ENCODE results near the gene SWT1. TPM values are rescaled to one million over a fixed set of nuclear protein-coding genes. Genes with fewer than 3 reads are reported as not detected.

Gene SWT1
- total RNA-seq, 1 donor from 2014 or later, result 3.5 TPM

DNA sequence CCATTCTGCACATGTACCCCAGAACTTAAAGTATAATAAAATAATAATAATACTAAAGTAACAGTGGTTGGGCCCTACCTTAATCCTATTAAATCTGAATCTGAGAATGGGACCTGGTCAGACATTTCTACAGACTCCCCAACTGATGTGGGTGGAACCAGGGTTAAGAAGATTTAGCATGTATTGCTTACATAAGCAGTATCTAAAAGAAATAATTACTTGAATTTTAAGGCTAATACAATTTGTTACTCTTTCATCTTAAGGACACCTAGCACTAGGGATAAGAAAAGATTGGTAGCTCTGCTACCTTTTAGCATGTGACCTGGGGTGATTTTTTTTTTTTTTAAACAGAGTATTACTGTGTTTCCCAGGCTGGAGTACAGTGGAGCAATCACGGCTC is 80.7 kb downstream of the SWT1 start:
- DNase-seq (ENCODE audit: low spot score), result no peak
- Mint-ChIP-seq H3K27me3 (ENCODE audit: low read depth) (no peaks in the 10 kb centered on the region), H3K9me3 (ENCODE audit: low read depth) (peaks cover 7% of the 10 kb centered on the region), H3K36me3 (ENCODE audit: low read depth) (peaks cover 13% of the 10 kb centered on the region), H3K27ac (ENCODE audit: unreplicated experiment) (no peak overlapping the region), H3K4me1 (ENCODE audit: low read depth) (no peaks in the 10 kb centered on the region), H3K4me3 (ENCODE audit: unreplicated experiment) (no peak overlapping the region)
- no peak for TF ChIP-seq CTCF (IDR thresholded peaks at IDR 0.05)

GRCh38 chr1:185238447-185238846 is 81.5 kb downstream of the SWT1 start:
- H3K4me1 Mint-ChIP-seq (ENCODE audit: low read depth), result no peaks in the 10 kb centered on the region
- no peak overlapping the region for H3K4me3 Mint-ChIP-seq (ENCODE audit: unreplicated experiment)
- DNase-seq (ENCODE audit: low spot score), result no peak
- H3K27ac Mint-ChIP-seq (ENCODE audit: unreplicated experiment), result peak overlapping the region; percentile 68
- peaks cover 10% of the 10 kb centered on the region for H3K36me3 Mint-ChIP-seq (ENCODE audit: low read depth)
- peaks cover 7% of the 10 kb centered on the region for H3K9me3 Mint-ChIP-seq (ENCODE audit: low read depth)
- no peaks in the 10 kb centered on the region for H3K27me3 Mint-ChIP-seq (ENCODE audit: low read depth)
- TF ChIP-seq CTCF (IDR thresholded peaks at IDR 0.05), result peak; percentile 79

DNA sequence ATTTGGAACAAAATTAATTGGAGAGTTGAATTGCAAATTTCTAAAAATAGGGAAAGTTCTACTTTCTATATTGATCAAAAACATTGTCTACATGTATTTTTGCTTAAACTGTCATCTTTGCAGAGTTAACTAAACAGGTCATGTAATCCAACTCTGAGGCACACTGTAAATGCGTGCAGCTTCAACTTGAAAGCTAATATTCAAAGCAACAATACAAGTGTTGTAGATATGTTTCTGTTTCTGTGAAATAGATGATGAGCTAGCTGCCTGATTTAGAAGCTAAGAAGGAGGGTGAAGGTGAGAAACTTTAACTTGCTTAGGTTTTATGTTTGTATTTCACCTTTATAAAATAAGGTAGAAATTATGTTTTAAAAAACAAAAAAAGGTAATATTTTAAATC is 82.9 kb downstream of the SWT1 start:
- Mint-ChIP-seq H3K27me3 (ENCODE audit: low read depth) (no peaks in the 10 kb centered on the region), H3K4me1 (ENCODE audit: low read depth) (peaks cover 3% of the 10 kb centered on the region), H3K4me3 (ENCODE audit: unreplicated experiment) (no peak overlapping the region), H3K36me3 (ENCODE audit: low read depth) (peaks cover 7% of the 10 kb centered on the region), H3K9me3 (ENCODE audit: low read depth) (peaks cover 7% of the 10 kb centered on the region), H3K27ac (ENCODE audit: unreplicated experiment) (no peak overlapping the region)
- no peak for TF ChIP-seq CTCF (IDR thresholded peaks at IDR 0.05)
- DNase-seq (ENCODE audit: low spot score), result no peak

GRCh38 chr1:185241127-185241526 is 84.2 kb downstream of the SWT1 start:
- DNase-seq (ENCODE audit: low spot score), result no peak
- Mint-ChIP-seq H3K4me3 (ENCODE audit: unreplicated experiment) (no peak overlapping the region), H3K36me3 (ENCODE audit: low read depth) (peaks cover 2% of the 10 kb centered on the region), H3K27ac (ENCODE audit: unreplicated experiment) (no peak overlapping the region), H3K27me3 (ENCODE audit: low read depth) (no peaks in the 10 kb centered on the region), H3K4me1 (ENCODE audit: low read depth) (peaks cover 3% of the 10 kb centered on the region), H3K9me3 (ENCODE audit: low read depth) (peaks cover 7% of the 10 kb centered on the region)
- TF ChIP-seq CTCF (IDR thresholded peaks at IDR 0.05), result no peak

DNA sequence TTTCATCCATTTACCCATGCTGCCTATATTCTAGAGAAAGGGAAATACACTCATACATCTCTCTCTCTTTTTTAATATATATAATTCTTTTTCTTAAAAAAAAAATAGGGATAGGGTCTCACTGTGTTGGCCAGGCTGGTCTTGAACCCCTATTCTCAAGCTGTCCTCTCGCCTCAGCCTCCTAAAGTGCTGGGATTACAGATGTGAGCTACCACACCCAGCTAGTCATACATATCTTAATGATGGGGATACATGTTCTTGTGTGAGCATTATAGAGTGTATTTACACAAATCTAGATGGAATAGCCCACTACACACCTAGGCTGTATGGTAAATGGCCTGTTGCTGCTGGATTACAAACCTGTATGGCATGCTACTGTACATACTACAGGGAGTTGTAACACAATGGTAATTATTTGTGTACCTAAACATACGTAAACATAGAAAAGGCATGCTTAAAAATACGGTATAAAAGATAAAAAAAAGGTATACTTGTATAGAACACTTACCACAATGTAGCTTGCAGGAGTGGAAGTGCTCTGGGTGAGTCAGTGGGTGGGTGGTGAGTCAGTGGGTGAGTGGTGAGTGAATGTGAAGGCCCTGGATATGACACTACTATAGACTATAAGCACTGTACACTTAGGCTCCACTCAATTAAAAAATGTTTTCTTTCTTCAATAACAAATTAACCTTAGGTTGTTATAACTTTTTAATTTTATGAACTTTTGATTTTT is 87.2 kb downstream of the SWT1 start:
- Mint-ChIP-seq H3K36me3 (ENCODE audit: low read depth) (no peaks in the 10 kb centered on the region), H3K4me1 (ENCODE audit: low read depth) (peaks cover 3% of the 10 kb centered on the region), H3K9me3 (ENCODE audit: low read depth) (no peaks in the 10 kb centered on the region), H3K27me3 (ENCODE audit: low read depth) (no peaks in the 10 kb centered on the region), H3K27ac (ENCODE audit: unreplicated experiment) (no peak overlapping the region), H3K4me3 (ENCODE audit: unreplicated experiment) (no peak overlapping the region)
- TF ChIP-seq CTCF (IDR thresholded peaks at IDR 0.05), result no peak
- no peak for DNase-seq (ENCODE audit: low spot score)

Measured in chondrocyte (in vitro differentiated cells).